ENCODE results near the gene DNAJB13.

The DNAJB13 gene

GRCh38 chr11:73916435-73916834, 34.4 kb upstream of the DNAJB13 start:
- H3K36me3 ChIP-seq (ENCODE audit: insufficient read depth, low read length) = peaks cover 22% of the 10 kb centered on the region
- TF ChIP-seq CTCF (IDR thresholded peaks at IDR 0.05; ENCODE audit: low read length) (no peak), EZH2 (IDR thresholded peaks at IDR 0.05; ENCODE audit: borderline replicate concordance, low read length) (no peak)
- H3K4me3 ChIP-seq (ENCODE audit: low read depth, low read length, poor library complexity, severe bottlenecking) = no peak overlapping the region
- no peaks in the 10 kb centered on the region for H3K9me2 ChIP-seq (ENCODE audit: low read depth, low read length)
- H3K79me2 ChIP-seq (ENCODE audit: insufficient read depth, low read length) = no peaks in the 10 kb centered on the region
- no peak overlapping the region for H3K4me2 ChIP-seq (ENCODE audit: low read length)
- H3K27me3 ChIP-seq (ENCODE audit: insufficient read depth, low read length) = no peaks in the 10 kb centered on the region
- no peaks in the 10 kb centered on the region for H3K4me1 ChIP-seq (ENCODE audit: insufficient read depth, low read length, severe bottlenecking)
- no peaks in the 10 kb centered on the region for H3K9me3 ChIP-seq (ENCODE audit: low read length)
- no peak overlapping the region for H3K9ac ChIP-seq (ENCODE audit: low read length)
- H4K20me1 ChIP-seq (ENCODE audit: insufficient read depth, low read length) = no peaks in the 10 kb centered on the region
- no peak overlapping the region for H3K27ac ChIP-seq (ENCODE audit: low read depth, low read length, poor library complexity, severe bottlenecking)
- H3F3A ChIP-seq (ENCODE audit: insufficient read depth, low read length) = no peaks in the 10 kb centered on the region
- H2AFZ ChIP-seq (ENCODE audit: low read length) = no peak overlapping the region

GRCh38 chr11:73921180-73921579, 29.6 kb upstream of the DNAJB13 start:
- no peak overlapping the region for H2AFZ ChIP-seq (ENCODE audit: low read length)
- H3K9me2 ChIP-seq (ENCODE audit: low read depth, low read length) = no peaks in the 10 kb centered on the region
- no peaks in the 10 kb centered on the region for H3K79me2 ChIP-seq (ENCODE audit: insufficient read depth, low read length)
- H3K4me1 ChIP-seq (ENCODE audit: insufficient read depth, low read length, severe bottlenecking) = no peaks in the 10 kb centered on the region
- H3K36me3 ChIP-seq (ENCODE audit: insufficient read depth, low read length) = peaks cover 22% of the 10 kb centered on the region
- no peaks in the 10 kb centered on the region for H4K20me1 ChIP-seq (ENCODE audit: insufficient read depth, low read length)
- no peak overlapping the region for H3K9ac ChIP-seq (ENCODE audit: low read length)
- no peaks in the 10 kb centered on the region for H3K9me3 ChIP-seq (ENCODE audit: low read length)
- no peak overlapping the region for H3K4me3 ChIP-seq (ENCODE audit: low read depth, low read length, poor library complexity, severe bottlenecking)
- TF ChIP-seq EZH2 (IDR thresholded peaks at IDR 0.05; ENCODE audit: borderline replicate concordance, low read length) = no peak
- no peaks in the 10 kb centered on the region for H3K27me3 ChIP-seq (ENCODE audit: insufficient read depth, low read length)
- H3K4me2 ChIP-seq (ENCODE audit: low read length) = no peak overlapping the region
- no peak overlapping the region for H3K27ac ChIP-seq (ENCODE audit: low read depth, low read length, poor library complexity, severe bottlenecking)
- no peaks in the 10 kb centered on the region for H3F3A ChIP-seq (ENCODE audit: insufficient read depth, low read length)

- Histone ChIP-seq H3F3A (ENCODE audit: insufficient read depth, low read length) (no peaks in the 10 kb centered on the region), H2AFZ (ENCODE audit: low read length) (no peak overlapping the region), H3K4me1 (ENCODE audit: insufficient read depth, low read length, severe bottlenecking) (no peaks in the 10 kb centered on the region), H3K9me3 (ENCODE audit: low read length) (no peaks in the 10 kb centered on the region), H3K27me3 (ENCODE audit: insufficient read depth, low read length) (no peaks in the 10 kb centered on the region), H3K4me3 (ENCODE audit: low read depth, low read length, poor library complexity, severe bottlenecking) (no peak overlapping the region), H3K79me2 (ENCODE audit: insufficient read depth, low read length) (no peaks in the 10 kb centered on the region), H3K9ac (ENCODE audit: low read length) (no peak overlapping the region), H3K27ac (ENCODE audit: low read depth, low read length, poor library complexity, severe bottlenecking) (no peak overlapping the region), H3K36me3 (ENCODE audit: insufficient read depth, low read length) (peaks cover 36% of the 10 kb centered on the region), H4K20me1 (ENCODE audit: insufficient read depth, low read length) (no peaks in the 10 kb centered on the region), H3K9me2 (ENCODE audit: low read depth, low read length) (no peaks in the 10 kb centered on the region), H3K4me2 (ENCODE audit: low read length) (no peak overlapping the region)
- TF ChIP-seq EZH2 (IDR thresholded peaks at IDR 0.05; ENCODE audit: borderline replicate concordance, low read length) = no peak
- TF ChIP-seq CTCF (IDR thresholded peaks at IDR 0.05; ENCODE audit: low read length) = no peak
These were observed 21.4 kb upstream of the DNAJB13 start for GRCh38 chr11:73929388-73929787.

- Histone ChIP-seq H3K9ac (ENCODE audit: low read length) (no peak overlapping the region), H3K4me1 (ENCODE audit: insufficient read depth, low read length, severe bottlenecking) (no peaks in the 10 kb centered on the region), H3K36me3 (ENCODE audit: insufficient read depth, low read length) (peaks cover 32% of the 10 kb centered on the region), H4K20me1 (ENCODE audit: insufficient read depth, low read length) (no peaks in the 10 kb centered on the region), H3K9me3 (ENCODE audit: low read length) (no peaks in the 10 kb centered on the region), H2AFZ (ENCODE audit: low read length) (no peak overlapping the region), H3F3A (ENCODE audit: insufficient read depth, low read length) (no peaks in the 10 kb centered on the region), H3K4me3 (ENCODE audit: low read depth, low read length, poor library complexity, severe bottlenecking) (no peak overlapping the region), H3K4me2 (ENCODE audit: low read length) (no peak overlapping the region), H3K79me2 (ENCODE audit: insufficient read depth, low read length) (no peaks in the 10 kb centered on the region), H3K9me2 (ENCODE audit: low read depth, low read length) (no peaks in the 10 kb centered on the region), H3K27ac (ENCODE audit: low read depth, low read length, poor library complexity, severe bottlenecking) (no peak overlapping the region), H3K27me3 (ENCODE audit: insufficient read depth, low read length) (no peaks in the 10 kb centered on the region)
- TF ChIP-seq CTCF (IDR thresholded peaks at IDR 0.05; ENCODE audit: low read length) = peak; percentile 60
- no peak for TF ChIP-seq EZH2 (IDR thresholded peaks at IDR 0.05; ENCODE audit: borderline replicate concordance, low read length)
These were observed 19.7 kb upstream of the DNAJB13 start for GRCh38 chr11:73931039-73931645.
